Activated CD8-positive, alpha-beta memory T cell treated with anti-CD3 and anti-CD28 coated beads, Interleukin-2, amount 50 U/mL, for 1 hour (primary cell): Measurements from ENCODE around the gene TYW1.
"Not testable (repeated sequence)": the region's sequence is repeated elsewhere in the genome, so short reads cannot be mapped to it uniquely, and the experiment has no call there.

Experiments
- DNase-seq: peaks from one replicate; pipeline ENCODE4 v3.0.0-alpha.2; 2020; ENCODE audit errors: extremely low read depth

The TYW1 gene

DNA sequence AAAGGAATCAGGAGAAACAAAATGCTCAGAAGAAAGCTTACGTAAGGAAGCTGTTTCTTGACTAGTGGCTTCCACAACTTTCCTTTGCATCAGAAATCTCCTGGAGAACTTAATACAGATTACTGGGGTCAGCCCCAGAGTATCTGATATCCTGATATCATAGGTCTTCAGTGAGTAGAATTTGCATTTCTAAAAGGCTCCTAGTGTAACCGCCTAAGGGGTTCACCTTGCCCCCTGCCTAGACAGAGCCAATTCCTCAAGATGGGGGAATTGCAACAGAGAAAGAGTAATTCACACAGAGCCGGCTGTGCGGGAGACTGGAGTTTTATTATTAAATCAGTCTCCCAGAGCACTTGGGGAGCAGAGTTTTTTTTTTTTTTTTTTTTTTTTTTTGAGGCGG is 251.7 kb downstream of the TYW1 start:
- not testable (repeated sequence) for DNase-seq

DNA sequence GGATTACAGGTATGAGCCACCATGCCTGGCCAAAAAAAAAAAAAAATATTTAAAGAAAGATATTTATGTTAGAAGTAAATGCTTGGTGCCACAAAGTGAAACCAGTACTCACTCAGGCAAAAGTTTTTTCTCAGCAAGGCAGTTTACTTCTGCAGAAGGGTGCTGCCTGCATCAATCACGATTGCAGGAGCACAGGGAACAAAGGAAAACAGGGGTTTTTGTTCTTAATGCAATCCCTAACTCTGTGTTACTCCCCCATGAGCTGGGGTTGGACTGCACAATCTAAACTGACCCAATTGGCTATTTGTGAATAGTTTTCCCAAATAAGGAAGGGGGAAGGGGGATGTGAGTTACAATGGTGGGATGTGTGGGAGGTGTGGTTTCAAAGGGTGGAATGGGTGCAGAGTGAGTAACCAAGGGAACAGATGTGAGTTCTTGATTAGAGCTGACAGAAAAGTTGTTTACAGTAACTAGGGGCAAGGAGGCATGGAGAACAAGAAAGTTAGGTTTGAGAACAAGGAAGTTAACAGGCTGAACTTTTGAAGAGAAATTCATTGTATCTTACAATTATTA is 255.4 kb downstream of the TYW1 start:
- DNase-seq, result no peak

DNA sequence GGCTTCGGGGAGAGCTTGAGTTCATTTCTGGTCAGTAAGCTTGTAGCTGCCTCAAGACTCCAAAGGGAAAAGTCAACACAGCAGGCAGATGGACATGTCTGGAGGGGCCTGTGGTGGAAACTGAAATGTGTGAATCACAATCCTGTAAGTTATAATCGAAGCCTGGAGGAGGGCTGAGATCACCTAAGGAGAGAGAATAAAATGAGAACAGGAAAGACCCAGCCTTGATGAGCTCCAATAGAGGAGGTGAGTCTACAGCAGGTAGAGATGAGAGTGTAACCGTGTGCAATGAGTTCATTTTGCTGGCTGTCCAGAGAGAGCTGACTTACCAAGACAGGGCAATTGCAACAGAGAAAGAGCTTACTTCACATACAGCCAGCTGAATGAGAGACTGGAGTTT is 258.4 kb downstream of the TYW1 start:
- not testable (repeated sequence) for DNase-seq

DNA sequence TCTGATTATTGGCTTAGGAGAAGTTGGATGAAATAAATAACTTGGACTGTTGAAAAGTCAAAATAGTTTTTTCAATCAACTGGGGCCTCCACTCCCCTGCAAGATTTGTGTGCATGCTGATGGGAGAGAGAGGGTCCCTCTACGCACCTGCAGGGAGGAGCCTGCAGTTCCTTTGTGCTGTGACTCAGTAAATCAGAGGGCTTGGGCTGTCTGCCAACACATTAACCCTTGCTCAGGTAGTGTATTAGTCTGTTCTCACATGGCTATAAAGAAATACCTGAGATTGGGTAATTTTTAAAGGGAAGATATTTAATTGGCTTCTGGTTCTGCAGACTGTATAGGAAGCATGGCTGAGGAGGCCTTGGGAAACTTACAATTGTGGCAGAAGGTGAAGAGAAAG is 261.1 kb downstream of the TYW1 start:
- DNase-seq, result not testable (repeated sequence)

DNA sequence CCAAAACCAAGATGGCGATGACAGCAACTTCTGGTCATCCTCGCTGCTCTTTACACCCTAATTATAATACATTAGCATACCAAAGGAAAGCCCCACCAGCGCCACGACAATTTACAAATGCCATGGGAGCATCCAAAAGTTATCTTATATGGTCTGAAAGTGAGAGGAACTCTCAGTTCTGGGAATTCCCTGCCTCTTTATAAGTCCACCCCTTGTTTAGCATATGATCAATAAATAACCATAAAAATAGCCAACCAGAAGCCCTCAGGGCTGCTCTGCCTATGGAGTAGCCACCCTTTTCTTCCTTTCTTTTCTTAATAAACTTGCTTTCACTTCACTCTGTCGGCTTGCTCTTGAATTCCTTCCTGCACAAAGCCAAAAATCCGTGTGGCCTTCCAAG is 262.7 kb downstream of the TYW1 start:
- DNase-seq, result not testable (repeated sequence)

DNA sequence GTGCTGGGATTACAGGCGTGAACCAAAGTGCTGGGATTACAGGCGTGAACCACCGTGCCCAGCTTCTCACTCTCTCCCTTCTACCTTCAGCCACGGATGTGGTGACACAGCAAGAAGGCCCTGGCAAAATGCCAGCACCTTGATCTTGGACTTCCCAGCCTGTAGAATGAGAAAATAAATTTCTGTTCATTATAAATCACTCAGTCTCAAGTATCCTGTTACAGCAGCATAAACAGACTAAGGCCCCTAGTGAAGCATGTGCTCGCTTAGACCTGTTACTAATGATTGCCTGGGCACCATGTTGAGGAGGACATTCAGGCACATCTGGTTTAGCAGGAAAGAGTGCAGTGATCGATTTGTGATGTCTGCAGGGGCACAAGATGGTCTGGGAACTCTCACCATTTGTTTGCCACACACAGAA is 263.5 kb downstream of the TYW1 start:
- DNase-seq, result not testable (repeated sequence)

DNA sequence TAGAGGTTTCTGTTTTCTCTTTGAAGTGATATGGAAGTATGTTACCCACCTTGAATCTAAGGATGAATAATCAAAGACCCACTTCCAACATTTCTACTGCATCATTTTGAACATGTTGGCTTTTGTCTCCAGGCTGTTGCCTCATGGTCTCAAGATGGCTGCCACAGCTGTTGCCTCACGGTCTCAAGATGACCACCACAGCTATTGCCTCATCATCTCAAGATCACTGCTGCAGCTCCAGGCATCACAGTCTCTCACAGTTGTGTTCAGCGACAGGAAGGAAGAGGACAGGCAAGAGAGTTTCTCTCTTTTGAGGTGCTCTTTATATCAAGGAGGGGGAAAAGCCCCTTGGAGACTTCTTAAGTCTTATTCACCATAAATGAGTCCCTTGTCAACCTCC is 267.4 kb downstream of the TYW1 start:
- not testable (repeated sequence) for DNase-seq

DNA sequence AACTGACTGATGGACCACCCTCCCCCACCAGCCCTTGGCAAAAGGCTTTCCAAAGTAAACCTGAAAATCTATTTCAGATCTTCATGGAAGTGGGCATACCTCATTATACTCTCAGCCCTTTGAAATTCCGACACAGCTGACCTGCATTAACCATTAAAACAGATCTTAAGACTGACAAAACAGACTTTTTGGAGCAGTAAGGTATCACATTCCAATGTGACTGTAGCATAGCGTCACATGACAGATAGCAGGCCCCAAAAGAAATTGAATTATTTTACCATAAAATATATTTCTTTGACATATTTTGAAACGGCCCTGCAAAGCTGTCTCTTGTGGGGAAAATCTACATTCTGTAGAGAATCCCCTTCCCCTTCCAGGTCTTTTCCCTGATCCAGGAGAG is 269.4 kb downstream of the TYW1 start:
- DNase-seq, result not testable (repeated sequence)

DNA sequence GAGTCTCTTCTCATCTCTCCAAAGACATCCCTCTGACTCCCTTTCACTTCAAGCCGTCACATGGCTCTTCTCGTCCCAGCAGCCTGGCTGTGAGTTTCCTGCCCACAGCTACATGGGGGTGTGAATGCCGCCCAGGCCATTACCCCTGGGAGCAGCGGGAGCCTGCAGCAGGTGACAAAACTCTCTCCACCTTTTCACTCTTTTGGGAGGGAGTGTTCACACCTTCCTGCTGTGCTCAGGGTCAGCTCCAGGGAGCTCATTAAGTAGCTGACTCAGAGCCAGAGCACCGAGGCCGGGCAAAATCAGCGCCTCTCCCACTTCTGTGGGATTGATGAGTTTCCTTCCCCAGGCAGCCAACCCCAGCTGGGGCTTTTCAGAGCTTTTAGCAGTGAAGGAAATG is 271.3 kb downstream of the TYW1 start:
- DNase-seq, result no peak

DNA sequence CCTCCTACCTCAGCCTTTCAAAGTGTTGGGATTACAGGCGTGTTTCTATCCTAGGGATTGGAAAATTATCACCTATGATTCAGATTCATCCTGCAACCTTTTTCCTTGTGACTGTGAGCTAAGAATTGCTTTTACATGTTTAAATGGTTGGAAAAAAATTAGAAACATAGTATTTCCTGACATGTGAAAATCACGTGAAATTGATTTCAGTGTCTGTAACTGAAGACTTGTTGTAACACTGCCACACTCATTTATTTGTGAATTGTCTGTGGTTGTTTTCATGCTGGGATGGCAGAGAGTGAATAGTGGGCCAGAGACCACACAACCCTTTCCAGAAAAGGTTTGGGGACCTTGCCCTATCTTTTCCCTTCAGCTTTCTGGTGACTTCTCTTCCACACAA is 273.3 kb downstream of the TYW1 start:
- DNase-seq, result not testable (repeated sequence)
